Tibial nerve (tissue), 4 donors: ENCODE results near the gene CAVIN2. TPM values are rescaled to one million over a fixed set of nuclear protein-coding genes. Genes with fewer than 3 reads are reported as not detected.

Source experiments
- DNase-seq, 2 donors: peaks; one replicate each; pipeline ENCODE4 v3.0.0-alpha.2; 2019; ENCODE audit warnings: low spot score in 2 of 2
- H3K27ac ChIP-seq, 4 donors: fragments of 200-600 bp; sonication (generic) in 3 of 4; one replicate each; pipeline ENCODE4 v1.5.1; 2017 to 2019; ENCODE audit warnings: mild to moderate bottlenecking in 1 of 4
- H3K27me3 ChIP-seq, 2 donors: fragments of 200-600 bp; sonication (generic) in 1 of 2; one replicate each; pipeline versions ENCODE4 v1.5.1 to v1.6.0; 2017 to 2019
- H3K36me3 ChIP-seq, 3 donors: fragments of 200-600 bp; sonication (generic); one replicate each; pipeline ENCODE4 v1.5.1; 2018 to 2019
- H3K4me1 ChIP-seq, 4 donors: fragments of 200-600 bp; sonication (generic) in 3 of 4; one replicate each; pipeline ENCODE4 v1.5.1; 2017 to 2019
- H3K4me3 ChIP-seq, 4 donors: fragments of 200-600 bp; sonication (generic) in 3 of 4; one replicate each; pipeline ENCODE4 v1.5.1; 2017 to 2019; ENCODE audit warnings: mild to moderate bottlenecking in 1 of 4, moderate library complexity in 1 of 4
- H3K9me3 ChIP-seq, 4 donors: fragments of 200-600 bp; sonication (generic) in 3 of 4; one replicate each; pipeline ENCODE4 v1.5.1; 2017 to 2019
- EP300 ChIP-seq, 2 donors: sonication (generic); formaldehyde crosslinking; IDR thresholded peaks; one replicate each; pipeline ENCODE4 v1.6.1; 2017; ENCODE audit warnings: antibody characterized with exemption in 2 of 2, mild to moderate bottlenecking in 1 of 2
- POLR2A ChIP-seq, 2 donors: fragments of 450-650 bp; IDR thresholded peaks; one replicate each; pipeline ENCODE4 v1.6.1; 2017; ENCODE audit warnings: antibody characterized with exemption in 2 of 2, mild to moderate bottlenecking in 2 of 2, moderate library complexity in 2 of 2
- WGBS, 2 donors: methylation state at CpG; one replicate each; pipeline ENCODE4 v1.1.5; 2018; 5-methylcytosine and 5-hydroxymethylcytosine counted together
- total RNA-seq, 4 donors: library from RNA; depleted of rRNA; stranded (reverse); fragments of >200 nt; gene quantifications; one replicate each; pipeline ENCODE4 v1.1.0, GENCODE V29; 2016
- TF ChIP-seq, protein P1 (sequence below), 5 experiments: fragments of 200-600 bp in 3 of 5; fragments of 450-650 bp in 2 of 5; sonication (generic) in 3 of 5; IDR thresholded peaks; one replicate each; pipeline ENCODE4 v1.5.1; 2016 to 2019; ENCODE audit warnings: antibody characterized with exemption in 5 of 5, mild to moderate bottlenecking in 3 of 5, moderate library complexity in 2 of 5

CAVIN2 gene, protein sequence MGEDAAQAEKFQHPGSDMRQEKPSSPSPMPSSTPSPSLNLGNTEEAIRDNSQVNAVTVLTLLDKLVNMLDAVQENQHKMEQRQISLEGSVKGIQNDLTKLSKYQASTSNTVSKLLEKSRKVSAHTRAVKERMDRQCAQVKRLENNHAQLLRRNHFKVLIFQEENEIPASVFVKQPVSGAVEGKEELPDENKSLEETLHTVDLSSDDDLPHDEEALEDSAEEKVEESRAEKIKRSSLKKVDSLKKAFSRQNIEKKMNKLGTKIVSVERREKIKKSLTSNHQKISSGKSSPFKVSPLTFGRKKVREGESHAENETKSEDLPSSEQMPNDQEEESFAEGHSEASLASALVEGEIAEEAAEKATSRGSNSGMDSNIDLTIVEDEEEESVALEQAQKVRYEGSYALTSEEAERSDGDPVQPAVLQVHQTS
- 10 to 100 TPM; 47.9 to 54.0 (median 50.9) TPM for total RNA-seq

DNA sequence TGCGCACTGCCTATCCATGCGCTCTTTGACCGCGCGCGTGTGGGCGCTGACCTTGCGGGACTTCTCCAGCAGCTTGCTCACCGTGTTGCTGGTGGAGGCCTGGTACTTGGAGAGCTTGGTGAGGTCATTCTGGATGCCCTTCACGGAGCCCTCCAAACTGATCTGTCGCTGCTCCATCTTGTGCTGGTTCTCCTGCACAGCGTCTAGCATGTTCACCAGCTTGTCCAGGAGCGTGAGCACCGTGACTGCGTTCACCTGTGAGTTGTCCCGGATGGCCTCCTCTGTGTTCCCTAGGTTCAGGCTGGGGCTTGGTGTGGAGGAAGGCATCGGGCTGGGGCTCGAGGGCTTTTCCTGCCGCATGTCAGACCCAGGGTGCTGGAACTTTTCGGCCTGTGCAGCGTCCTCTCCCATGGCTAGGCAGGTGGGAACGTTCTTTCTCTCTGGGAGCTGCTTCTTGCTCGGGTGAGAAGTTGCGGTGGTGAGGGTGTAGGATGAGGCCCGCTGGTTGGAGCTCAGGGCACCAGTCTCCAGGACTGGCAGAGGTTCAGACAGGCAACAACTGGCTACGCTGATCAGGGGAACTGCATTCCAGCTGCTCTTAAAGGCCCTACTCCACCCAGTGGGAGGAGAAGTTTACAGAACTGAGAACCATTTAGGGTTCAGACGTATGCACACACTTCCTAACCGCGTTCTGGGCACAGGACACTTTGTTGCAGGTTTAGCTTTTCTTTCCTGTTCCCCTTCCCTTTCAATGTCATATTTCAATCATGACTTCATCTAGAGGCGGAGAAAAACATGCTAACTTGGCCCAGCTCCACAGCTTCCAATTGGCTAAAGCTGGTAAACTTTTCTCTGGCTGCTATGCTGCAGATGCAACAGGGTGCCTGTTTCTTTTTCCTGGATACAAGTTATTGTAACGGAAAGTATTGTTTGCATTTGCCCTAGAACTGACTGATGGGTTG is at the start of gene CAVIN2:
CAVIN2 (minus strand) TSS at position 574 of the 962 bp plus-strand sequence; CDS start at position 411, 163 bp downstream.
- Histone ChIP-seq H3K27me3 (no peaks in the 10 kb centered on the region), H3K27ac (peak within 1 kb of the TSS in 3 of 4 donors; percentile 50 to 76 (median 55)), H3K4me1 (peaks cover 0 to 42% (median 0%) of the 10 kb centered on the region in 4 donors), H3K9me3 (no peaks in the 10 kb centered on the region), H3K4me3 (peak within 1 kb of the TSS; percentile 22 to 54 (median 38)), H3K36me3 (no peaks in the 10 kb centered on the region)
- peak; percentile 41 to 78 for TF ChIP-seq EP300 (IDR thresholded peaks at IDR 0.05)
- TF ChIP-seq, protein P1, sequence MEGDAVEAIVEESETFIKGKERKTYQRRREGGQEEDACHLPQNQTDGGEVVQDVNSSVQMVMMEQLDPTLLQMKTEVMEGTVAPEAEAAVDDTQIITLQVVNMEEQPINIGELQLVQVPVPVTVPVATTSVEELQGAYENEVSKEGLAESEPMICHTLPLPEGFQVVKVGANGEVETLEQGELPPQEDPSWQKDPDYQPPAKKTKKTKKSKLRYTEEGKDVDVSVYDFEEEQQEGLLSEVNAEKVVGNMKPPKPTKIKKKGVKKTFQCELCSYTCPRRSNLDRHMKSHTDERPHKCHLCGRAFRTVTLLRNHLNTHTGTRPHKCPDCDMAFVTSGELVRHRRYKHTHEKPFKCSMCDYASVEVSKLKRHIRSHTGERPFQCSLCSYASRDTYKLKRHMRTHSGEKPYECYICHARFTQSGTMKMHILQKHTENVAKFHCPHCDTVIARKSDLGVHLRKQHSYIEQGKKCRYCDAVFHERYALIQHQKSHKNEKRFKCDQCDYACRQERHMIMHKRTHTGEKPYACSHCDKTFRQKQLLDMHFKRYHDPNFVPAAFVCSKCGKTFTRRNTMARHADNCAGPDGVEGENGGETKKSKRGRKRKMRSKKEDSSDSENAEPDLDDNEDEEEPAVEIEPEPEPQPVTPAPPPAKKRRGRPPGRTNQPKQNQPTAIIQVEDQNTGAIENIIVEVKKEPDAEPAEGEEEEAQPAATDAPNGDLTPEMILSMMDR (IDR thresholded peaks at IDR 0.05) = no peak
- 45 to 55% methylated on average over 30 to 31 of the region's 31 CpGs for WGBS, 2 donors
- peak in 1 of 2 donors; percentile 60 for DNase-seq

DNA sequence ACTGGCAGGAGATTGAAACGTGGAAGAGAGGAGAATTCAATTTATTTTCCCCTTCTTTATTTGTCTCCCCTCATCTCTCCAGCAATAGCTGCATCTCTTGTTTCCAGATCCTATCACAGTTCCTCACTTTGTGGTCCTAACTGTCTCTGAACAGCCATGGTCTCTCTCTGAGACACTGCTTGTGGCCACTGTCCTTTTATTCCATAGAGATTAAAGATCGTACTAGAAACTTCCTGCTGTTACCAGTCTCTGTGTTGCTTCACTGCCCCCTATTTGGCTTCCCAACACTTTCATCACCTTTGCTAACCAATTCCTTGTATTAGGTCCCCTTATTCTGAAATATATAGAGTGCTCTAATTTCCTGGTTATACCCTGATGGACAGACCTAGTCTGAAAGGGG is 48.9 kb upstream of the CAVIN2 start:
- no peaks in the 10 kb centered on the region for H3K27me3 ChIP-seq
- WGBS, 2 donors = 62% methylated on average over 2 of the region's 2 CpGs

DNA sequence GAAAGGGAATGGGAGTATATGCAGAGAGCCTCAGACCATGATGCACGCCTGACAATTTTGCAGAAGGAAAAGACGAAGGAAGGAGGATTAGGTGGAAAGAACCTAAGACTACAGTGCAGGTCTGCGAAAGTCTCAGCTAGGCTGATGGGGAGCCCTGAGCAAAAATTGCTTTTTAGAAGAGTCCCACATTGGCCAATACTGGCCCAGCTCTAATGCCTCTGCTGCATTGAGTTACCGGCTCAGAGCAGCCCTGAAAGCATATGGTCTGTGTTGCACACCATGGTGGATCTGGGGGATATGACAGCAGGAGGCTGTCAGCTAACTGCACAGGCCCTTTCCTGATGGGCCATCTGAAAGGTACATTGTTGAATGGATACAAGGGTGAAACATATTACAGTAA is 48.3 kb upstream of the CAVIN2 start:
- DNase-seq = no peak
- Histone ChIP-seq H3K4me3 (no peak overlapping the region), H3K27ac (no peak overlapping the region), H3K4me1 (no peaks in the 10 kb centered on the region), H3K36me3 (no peaks in the 10 kb centered on the region), H3K9me3 (no peaks in the 10 kb centered on the region), H3K27me3 (no peaks in the 10 kb centered on the region)
- TF ChIP-seq EP300 (IDR thresholded peaks at IDR 0.05) (no peak), POLR2A (IDR thresholded peaks at IDR 0.05) (no peak)
- TF ChIP-seq, protein P1 (IDR thresholded peaks at IDR 0.05) = no peak
- 97% methylated on average over 4 of the region's 4 CpGs for WGBS, 2 donors

More for the DNA sequence above, 48.9 kb upstream of the CAVIN2 start:
- Histone ChIP-seq H3K36me3 (no peaks in the 10 kb centered on the region), H3K4me3 (no peak overlapping the region), H3K4me1 (no peaks in the 10 kb centered on the region), H3K27ac (no peak overlapping the region), H3K9me3 (no peaks in the 10 kb centered on the region)
- TF ChIP-seq EP300 (IDR thresholded peaks at IDR 0.05) (no peak), POLR2A (IDR thresholded peaks at IDR 0.05) (no peak)
- no peak for DNase-seq

DNA sequence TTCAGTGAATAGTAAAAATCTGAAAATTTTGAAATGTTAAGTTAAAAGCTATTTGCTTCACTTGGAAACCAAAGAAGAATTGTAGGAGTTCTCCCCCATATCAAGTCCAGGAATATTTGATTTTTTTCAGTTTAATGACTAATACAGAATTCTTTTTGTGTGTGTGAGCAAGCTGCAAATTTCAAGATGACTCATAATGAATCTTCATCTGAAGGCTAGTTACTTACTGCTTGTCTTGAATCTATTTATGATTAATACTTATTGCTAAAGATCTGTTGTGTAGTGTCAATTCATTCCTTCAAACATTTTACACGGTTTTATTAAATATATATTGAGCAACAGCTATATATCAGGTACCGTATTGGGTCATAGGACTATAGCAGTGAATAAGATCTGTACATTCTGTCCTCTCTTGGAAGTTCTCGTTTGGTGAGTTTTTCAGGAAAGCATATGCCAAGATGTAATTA is 47.8 kb upstream of the CAVIN2 start:
- WGBS, 2 donors = 48 to 52% methylated on average over 3 of the region's 3 CpGs
- no peak for DNase-seq
- no peak overlapping the region for H3K4me3 ChIP-seq
- no peaks in the 10 kb centered on the region for H3K27me3 ChIP-seq
- H3K27ac ChIP-seq = no peak overlapping the region
- no peaks in the 10 kb centered on the region for H3K9me3 ChIP-seq
- no peaks in the 10 kb centered on the region for H3K36me3 ChIP-seq
- H3K4me1 ChIP-seq = no peaks in the 10 kb centered on the region
- TF ChIP-seq, protein P1 (IDR thresholded peaks at IDR 0.05) = no peak
- TF ChIP-seq POLR2A (IDR thresholded peaks at IDR 0.05) (no peak), EP300 (IDR thresholded peaks at IDR 0.05) (no peak)

DNA sequence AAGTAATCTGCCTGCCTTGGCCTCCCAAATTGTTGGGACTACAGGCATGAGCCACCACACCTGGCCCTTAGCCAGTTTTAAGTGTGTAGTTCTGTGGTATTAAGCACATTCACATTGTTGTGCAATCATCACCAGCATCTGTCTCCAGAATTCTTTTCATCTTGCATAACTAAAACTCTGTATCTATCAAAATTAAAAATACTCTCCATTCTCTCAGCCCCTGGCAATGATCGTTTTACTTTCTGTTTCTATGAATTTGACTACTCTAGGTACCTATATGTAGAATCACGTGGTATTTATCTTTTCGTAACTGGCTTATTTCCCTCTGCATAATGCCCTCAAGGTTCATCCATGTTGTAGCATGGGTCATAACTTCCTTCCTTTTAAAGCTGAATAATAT is 45.5 kb upstream of the CAVIN2 start:
- DNase-seq = no peak
- 86 to 89% methylated on average over 3 of the region's 3 CpGs for WGBS, 2 donors
- Histone ChIP-seq H3K4me1 (no peaks in the 10 kb centered on the region), H3K27me3 (no peaks in the 10 kb centered on the region), H3K9me3 (no peaks in the 10 kb centered on the region), H3K4me3 (no peak overlapping the region), H3K36me3 (no peaks in the 10 kb centered on the region), H3K27ac (no peak overlapping the region)
- TF ChIP-seq, protein P1 (IDR thresholded peaks at IDR 0.05) = no peak
- no peak for TF ChIP-seq EP300 (IDR thresholded peaks at IDR 0.05)
- no peak for TF ChIP-seq POLR2A (IDR thresholded peaks at IDR 0.05)
